Stimulated activated CD8-positive, alpha-beta memory T cell treated with anti-CD3 and anti-CD28 coated beads, Interleukin-7, amount 100 ng/mL, for 1 hour (primary cell): ENCODE results near the gene CARHSP1.
"Not testable (repeated sequence)": the region's sequence is repeated elsewhere in the genome, so short reads cannot be mapped to it uniquely, and the experiment has no call there.

Experiments
- DNase-seq, 2 donors: peaks; one replicate each; pipeline ENCODE4 v3.0.0-alpha.2; 2020; ENCODE audit warnings: low read depth in 2 of 2

The CARHSP1 gene

DNA sequence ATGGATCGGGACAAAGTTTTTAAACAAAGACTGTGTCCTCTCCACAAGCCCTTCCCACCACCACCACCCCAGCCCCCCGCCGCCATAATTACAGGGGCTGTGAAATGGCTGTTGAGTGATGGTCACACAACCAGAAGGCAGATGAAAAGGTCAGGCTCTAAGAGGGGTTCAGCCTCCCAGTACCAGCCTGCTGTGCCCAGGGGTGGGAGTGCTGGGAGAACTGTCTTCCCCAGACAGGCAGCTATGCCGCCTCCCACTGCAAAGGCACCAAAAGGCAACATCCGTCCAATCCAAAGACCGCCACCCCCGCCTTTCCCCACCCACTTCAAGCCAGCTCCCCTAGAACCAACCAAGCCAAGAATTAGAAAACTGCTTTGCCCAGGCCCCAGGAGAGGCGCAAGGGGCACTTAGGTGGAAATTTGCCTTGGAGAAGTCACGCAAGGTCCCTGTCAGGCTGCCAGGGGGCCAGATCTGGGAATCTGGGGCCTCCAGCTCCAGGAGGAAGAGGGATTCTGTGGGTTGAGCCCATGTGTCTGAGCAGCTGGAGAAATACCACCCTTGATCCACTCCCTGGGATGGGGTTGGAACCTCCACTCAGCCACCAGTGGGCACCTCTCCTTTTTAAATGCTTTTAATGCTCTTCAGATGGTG lies 14.4 kb downstream of the CARHSP1 start:
- DNase-seq = no peak

DNA sequence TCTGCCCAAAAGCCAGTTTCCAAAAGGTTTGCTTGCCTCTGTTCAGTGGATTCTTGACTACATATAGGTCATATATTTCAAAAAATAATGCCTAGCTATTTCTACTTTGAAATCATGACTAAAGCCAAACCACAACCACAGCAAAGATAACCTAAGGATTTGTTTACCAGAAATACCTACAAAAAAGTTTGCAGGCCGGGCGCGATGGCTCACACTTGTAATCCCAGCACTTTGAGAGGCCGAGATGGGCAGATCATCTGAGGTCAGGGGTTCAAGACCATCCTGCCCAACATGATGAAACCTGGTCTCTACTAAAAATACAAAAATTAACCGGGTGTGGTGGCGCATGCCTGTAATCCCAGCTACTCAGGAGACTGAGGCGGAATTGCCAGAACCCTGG lies 15.2 kb downstream of the CARHSP1 start:
- DNase-seq = no peak

GRCh38 chr16:8853150-8853549 lies 15.7 kb downstream of the CARHSP1 start:
- no peak for DNase-seq

DNA sequence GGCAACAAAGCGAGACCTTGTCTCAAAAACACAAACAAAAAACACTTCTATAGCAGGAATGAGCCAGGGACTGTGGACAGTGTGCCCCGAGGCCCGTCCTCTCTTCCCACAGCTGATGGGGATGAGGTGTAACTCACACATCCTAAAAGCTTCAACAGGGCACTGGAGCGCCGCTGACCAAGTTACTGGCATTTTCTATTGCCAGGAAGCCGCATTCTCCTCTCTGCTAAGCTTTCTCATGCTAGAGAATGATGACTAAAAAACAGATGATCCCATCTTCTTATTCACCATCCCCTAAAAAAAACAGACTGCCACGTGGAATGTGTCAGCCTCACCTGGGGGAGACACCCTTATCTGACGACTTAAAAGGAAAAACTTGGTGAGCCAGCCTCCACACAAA lies 16.3 kb downstream of the CARHSP1 start:
- DNase-seq = no peak

DNA sequence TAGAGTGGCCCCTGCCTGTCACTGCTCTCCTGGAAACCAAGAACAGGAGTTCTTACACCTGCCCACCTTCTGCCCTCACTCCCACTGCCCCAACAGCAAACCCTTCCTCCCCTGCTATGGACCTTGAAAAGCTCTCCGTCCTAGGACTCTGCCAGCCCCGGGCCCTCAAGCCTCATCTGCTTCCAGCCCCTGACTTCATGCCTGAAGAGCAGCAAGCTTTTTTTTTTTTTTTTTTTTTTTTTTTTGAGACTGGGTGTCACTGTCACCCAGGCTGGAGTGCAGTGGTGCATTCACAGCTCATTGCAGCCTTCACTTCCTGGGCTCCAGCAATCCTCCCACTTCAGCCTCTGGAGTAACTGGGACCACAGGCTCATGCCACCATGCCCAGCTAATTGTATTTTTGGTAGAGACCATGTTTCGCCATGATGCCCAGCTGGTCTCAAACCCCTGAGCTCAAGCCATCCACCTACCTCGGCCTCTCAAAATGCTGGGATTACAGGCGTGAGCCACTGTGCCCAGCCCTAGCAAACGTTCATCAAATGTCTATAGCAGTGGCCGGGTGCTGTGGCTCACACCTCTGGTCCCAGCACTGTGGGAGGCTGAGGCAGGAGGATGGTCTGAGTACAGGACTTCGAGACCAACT lies 16.9 kb downstream of the CARHSP1 start:
- DNase-seq = no peak

GRCh38 chr16:8850279-8850885 lies 18.4 kb downstream of the CARHSP1 start:
- no peak for DNase-seq

- no peak for DNase-seq
Measured at GRCh38 chr16:8849411-8850011, 19.3 kb downstream of the CARHSP1 start.

DNA sequence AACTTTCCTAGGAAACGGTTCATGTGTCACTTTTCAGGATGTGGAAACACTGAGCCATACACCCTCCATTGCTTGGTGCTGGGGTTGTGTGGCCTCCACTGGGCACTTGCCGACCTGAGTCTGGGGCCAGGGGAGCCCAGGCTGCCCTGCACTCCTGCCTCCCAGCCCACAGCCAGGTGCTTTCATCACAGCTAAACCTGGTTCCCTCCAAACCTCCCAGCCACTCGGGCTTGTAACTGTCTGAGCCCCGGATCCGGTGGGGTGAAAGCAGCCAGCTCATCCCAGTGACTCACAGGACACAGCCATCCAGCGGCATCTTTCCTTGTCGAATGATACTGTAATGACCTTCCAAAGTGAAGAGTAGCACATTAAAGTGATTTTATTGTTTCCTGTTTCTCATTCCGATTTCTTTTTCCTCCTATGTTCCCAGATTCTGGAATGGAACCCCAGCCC lies 19.8 kb downstream of the CARHSP1 start:
- no peak for DNase-seq

GRCh38 chr16:8848231-8848938 lies 20.4 kb downstream of the CARHSP1 start:
- no peak for DNase-seq

- no peak for DNase-seq
Measured at GRCh38 chr16:8847623-8848022, 21.2 kb downstream of the CARHSP1 start.

- no peak for DNase-seq
Measured at GRCh38 chr16:8847145-8847544, 21.7 kb downstream of the CARHSP1 start.

GRCh38 chr16:8846401-8846932 lies 22.3 kb downstream of the CARHSP1 start:
- no peak for DNase-seq

GRCh38 chr16:8845699-8846298 lies 23.0 kb downstream of the CARHSP1 start:
- DNase-seq = no peak

GRCh38 chr16:8843296-8843695 lies 25.5 kb downstream of the CARHSP1 start:
- not testable (repeated sequence) for DNase-seq

GRCh38 chr16:8842016-8842415 lies 26.8 kb downstream of the CARHSP1 start:
- DNase-seq = not testable (repeated sequence)

DNA sequence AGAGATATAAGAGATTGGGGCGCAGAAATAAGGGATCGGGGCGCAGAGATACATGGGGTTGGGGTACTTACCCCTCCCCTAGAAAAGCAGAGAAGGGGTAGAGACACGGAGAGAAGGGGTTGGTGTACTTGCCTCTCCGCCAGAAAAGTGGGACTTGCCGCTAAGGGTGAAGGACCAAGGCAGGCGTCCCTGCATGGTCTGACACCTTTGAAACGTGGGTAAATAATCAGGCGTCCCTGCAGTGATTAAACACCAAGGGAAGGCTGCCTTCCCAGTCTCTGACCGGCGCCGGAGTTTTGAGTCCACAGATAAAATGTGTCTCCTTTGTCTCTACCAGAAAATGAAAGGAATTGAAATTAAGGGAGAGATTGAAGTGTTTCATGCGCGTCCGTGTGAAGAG lies 31.2 kb downstream of the CARHSP1 start:
- DNase-seq = not testable (repeated sequence)

- DNase-seq = not testable (repeated sequence)
Measured at GRCh38 chr16:8836797-8837196, 32.0 kb downstream of the CARHSP1 start.

DNA sequence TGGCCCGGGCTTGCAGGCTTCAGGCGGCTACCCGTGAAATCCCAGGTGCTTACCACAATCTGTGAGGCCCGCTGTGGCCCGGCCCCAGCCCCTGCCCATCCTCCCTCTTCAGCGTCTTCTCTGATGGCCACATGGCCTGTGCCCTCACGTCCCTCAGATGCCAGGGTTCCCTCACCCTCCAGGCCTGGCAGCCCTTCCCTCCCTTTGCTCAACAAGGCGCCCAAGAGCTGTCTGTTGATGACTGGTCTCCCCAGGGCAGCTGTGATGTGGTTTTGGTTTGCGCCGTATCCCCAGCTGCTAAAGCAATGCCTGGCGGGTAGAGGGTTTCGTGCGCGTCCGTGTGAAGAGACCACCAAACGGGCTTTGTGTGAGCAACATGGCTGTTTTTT lies 36.1 kb downstream of the CARHSP1 start:
- DNase-seq = no peak

DNA sequence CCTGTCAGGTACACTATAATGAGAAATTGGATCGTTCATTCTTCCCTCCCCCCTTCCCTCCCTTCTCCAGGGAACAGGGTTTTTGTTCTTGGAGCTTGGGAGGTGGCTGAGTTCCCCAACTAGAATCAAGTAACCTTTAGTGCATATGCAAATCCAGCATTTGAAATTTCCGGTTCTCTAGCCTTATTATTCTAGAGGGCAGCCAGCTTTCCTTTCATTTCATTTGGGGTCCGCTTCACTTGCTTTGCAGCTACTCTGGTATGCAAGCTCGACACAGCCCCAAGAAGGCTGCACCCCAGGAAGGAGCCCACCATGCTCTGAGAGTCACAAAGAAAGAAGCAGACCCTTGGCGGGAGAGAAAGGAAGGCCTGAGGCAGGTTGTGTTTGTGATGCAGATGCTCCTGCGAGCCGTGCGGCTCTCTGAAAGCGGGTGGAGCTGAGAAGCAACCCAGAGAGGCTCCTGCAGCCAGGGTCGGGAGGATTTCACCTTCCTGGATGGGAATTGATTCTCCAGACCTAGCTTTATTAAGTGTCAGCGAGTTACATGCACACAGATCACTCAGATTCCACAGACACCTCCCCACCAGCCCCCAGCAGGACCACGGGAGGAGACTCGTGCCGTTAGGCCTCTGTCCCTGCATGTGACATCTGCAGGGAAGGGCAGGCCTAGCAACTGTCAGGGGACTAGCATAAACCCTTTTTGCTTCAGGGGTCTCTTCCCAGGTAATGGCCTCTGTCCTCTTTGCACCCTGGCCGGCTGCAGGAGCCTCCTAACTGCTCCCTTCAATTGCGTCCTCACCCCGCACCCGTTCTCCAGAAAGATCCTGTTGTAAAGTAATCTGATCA lies 36.7 kb downstream of the CARHSP1 start:
- no peak for DNase-seq

DNA sequence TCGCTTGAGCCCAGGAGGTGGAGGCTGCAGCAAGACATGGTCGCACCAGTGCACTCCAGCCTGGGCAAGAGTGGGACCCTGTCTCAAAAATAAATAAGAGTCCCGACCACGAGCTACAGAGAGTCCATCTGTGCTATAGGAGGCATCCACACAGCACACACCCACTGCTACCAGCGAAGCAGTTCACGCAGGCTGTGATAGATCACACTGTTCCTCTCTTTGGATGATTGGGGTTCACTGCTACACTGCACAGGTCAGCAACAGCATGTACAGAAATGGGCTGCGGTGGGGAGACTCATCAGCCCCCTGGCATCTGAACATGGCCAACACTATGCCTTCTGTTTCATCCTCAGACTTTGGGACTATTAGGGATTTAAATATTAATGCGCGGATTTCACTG lies 37.4 kb downstream of the CARHSP1 start:
- DNase-seq = no peak
